Activated CD4-positive, alpha-beta T cell treated with anti-CD3 and anti-CD28 coated beads for 36 hours (primary cell): ENCODE measurements around the gene SPACA7. TPM values are rescaled to one million over a fixed set of nuclear protein-coding genes. Genes with fewer than 3 reads are reported as not detected.

Experiments
- ATAC-seq: fragments of 200-7000 bp; cut with Tn5 transposase; one replicate; pipeline ENCODE4 v1.10.0; 2021; ENCODE audit warnings: mild to moderate bottlenecking, moderate library complexity
- CTCF ChIA-PET: fragments of 350-600 bp; sonication (Branson Sonifier 250); formaldehyde crosslinking; loops from one replicate; lab custom pipeline; 2021; ENCODE audit warnings: antibody characterized with exemption; lab: Charles Lee
- POLR2A ChIA-PET: fragments of 350-600 bp; sonication (Branson Sonifier 250); formaldehyde crosslinking; loops from one replicate; lab custom pipeline; 2021; ENCODE audit warnings: antibody characterized with exemption, inconsistent platforms; lab: Charles Lee
- DNase-seq: peaks from one replicate; pipeline ENCODE4 v3.0.0-alpha.2; 2020
- H3K27ac Mint-ChIP-seq: one replicate; pipeline ENCODE4 v1.8.0; 2021; ENCODE audit warnings: mixed read lengths
- H3K27me3 Mint-ChIP-seq: one replicate; pipeline ENCODE4 v1.8.0; 2021; ENCODE audit warnings: mixed read lengths
- H3K36me3 Mint-ChIP-seq: one replicate; pipeline ENCODE4 v1.8.0; 2021; ENCODE audit warnings: low read depth, mixed read lengths
- H3K4me1 Mint-ChIP-seq: one replicate; pipeline ENCODE4 v1.8.0; 2021; ENCODE audit warnings: mixed read lengths
- H3K4me3 Mint-ChIP-seq: one replicate; pipeline ENCODE4 v1.8.0; 2021; ENCODE audit warnings: mild to moderate bottlenecking, moderate library complexity, mixed read lengths
- H3K9me3 Mint-ChIP-seq: one replicate; pipeline ENCODE4 v1.8.0; 2021; ENCODE audit warnings: low read depth, mixed read lengths
- intact Hi-C, 2 experiments: fragments of 100-400 bp; cut with DNase I in 1 of 2; cut with micrococcal nuclease in 1 of 2; formaldehyde crosslinking; loops; one replicate each; pipeline versions ENCODE4 v1.14.2 to v1.15.1; 2022 to 2024; cut with DNase I, micrococcal nuclease
- total RNA-seq, 2 experiments: library from RNA; stranded (reverse); gene quantifications; one replicate each; pipeline ENCODE4 v1.2.3, GENCODE V29; 2021

SPACA7 gene
- total RNA-seq, 2 experiments from 2014 or later: not detected

GRCh38 chr13:112457485-112457884 is 81.3 kb downstream of the SPACA7 start:
- peaks cover 8% of the 10 kb centered on the region for H3K9me3 Mint-ChIP-seq
- CTCF ChIA-PET: interaction anchor here (0.8 kb wide), 1 partner anchor 591 kb away, joined by 3 read pairs; no protein-coding TSS in a partner anchor
- H3K36me3 Mint-ChIP-seq: no peaks in the 10 kb centered on the region
- H3K4me1 Mint-ChIP-seq: no peaks in the 10 kb centered on the region
- intact Hi-C loops: no loop called here
- POLR2A ChIA-PET: no interaction called here
- no peak for DNase-seq
- ATAC-seq: no peak
- H3K4me3 Mint-ChIP-seq: no peak overlapping the region
- no peak overlapping the region for H3K27ac Mint-ChIP-seq
- H3K27me3 Mint-ChIP-seq: peaks cover 7% of the 10 kb centered on the region

DNA sequence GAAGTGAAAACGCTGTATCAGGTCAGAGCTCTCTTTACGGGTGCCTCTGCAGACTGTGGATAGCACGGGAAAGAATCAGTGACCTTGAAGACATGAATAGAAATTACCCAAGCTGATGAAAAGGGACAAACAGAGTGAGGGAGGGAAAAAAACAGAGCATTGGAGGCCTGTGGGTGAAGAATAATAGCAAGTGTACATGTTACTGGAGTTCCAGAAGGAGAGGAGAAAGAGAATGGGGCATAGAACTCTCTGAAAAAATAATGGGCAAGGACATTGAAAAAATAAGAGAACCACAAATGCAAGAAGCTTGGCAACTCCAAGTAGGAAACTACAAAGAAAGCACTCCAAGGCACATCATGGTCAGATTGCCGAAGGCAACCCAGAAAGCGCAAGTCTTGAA is 86.3 kb downstream of the SPACA7 start:
- no peaks in the 10 kb centered on the region for H3K36me3 Mint-ChIP-seq
- no peak overlapping the region for H3K4me3 Mint-ChIP-seq
- H3K9me3 Mint-ChIP-seq: peaks cover 10% of the 10 kb centered on the region
- no peak for ATAC-seq
- no peak overlapping the region for H3K27ac Mint-ChIP-seq
- ChIA-PET CTCF (no interaction called here), POLR2A (interaction anchor here (0.6 kb wide), 1 partner anchor 19 kb away, joined by 3 read pairs; no protein-coding TSS in a partner anchor)
- no peaks in the 10 kb centered on the region for H3K4me1 Mint-ChIP-seq
- H3K27me3 Mint-ChIP-seq: peaks cover 9% of the 10 kb centered on the region
- intact Hi-C loops: no loop called here
- DNase-seq: no peak

DNA sequence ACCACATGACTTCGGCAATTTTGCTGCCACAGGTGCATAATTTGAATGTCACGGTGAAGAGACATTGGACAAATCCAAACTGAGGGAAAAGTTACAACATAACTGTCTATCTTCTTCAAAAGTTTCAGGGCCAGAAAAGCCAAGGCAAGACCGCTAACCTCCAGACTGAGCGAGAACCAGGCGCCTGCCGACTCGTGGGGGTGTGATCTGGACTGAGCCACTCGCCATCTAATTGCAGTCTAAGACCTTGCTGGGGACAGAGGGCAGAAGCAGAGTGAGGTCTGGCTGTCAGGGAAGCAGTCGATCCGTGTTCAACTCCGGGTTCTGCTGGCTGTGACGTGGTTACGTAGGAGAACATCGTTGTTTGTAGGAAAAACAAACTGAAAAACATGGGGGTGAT is 88.6 kb downstream of the SPACA7 start:
- intact Hi-C loops: no loop called here
- ChIA-PET CTCF (interaction anchor here (1.2 kb wide), 1 partner anchor 1036 kb away, joined by 3 read pairs; no protein-coding TSS in a partner anchor), POLR2A (no interaction called here)
- Mint-ChIP-seq H3K4me1 (no peaks in the 10 kb centered on the region), H3K27me3 (peaks cover 7% of the 10 kb centered on the region), H3K27ac (no peak overlapping the region), H3K9me3 (peaks cover 8% of the 10 kb centered on the region), H3K4me3 (no peak overlapping the region), H3K36me3 (no peaks in the 10 kb centered on the region)
- ATAC-seq (no peak), DNase-seq (no peak)

- POLR2A ChIA-PET: no interaction called here
Observed at GRCh38 chr13:112465251-112466131, 89.3 kb downstream of the SPACA7 start.

GRCh38 chr13:112466132-112467058 is 90.2 kb downstream of the SPACA7 start:
- intact Hi-C loops: no loop called here
- H3K9me3 Mint-ChIP-seq: peaks cover 2% of the 10 kb centered on the region
- H3K4me1 Mint-ChIP-seq: no peaks in the 10 kb centered on the region
- H3K27ac Mint-ChIP-seq: no peak overlapping the region
- ChIA-PET CTCF (no interaction called here), POLR2A (no interaction called here)
- H3K27me3 Mint-ChIP-seq: peaks cover 2% of the 10 kb centered on the region
- no peak for DNase-seq
- ATAC-seq: no peak
- H3K4me3 Mint-ChIP-seq: no peak overlapping the region
- H3K36me3 Mint-ChIP-seq: peaks cover 3% of the 10 kb centered on the region

More at GRCh38 chr13:112465251-112466131, 89.3 kb downstream of the SPACA7 start:
- Mint-ChIP-seq H3K4me1 (no peaks in the 10 kb centered on the region), H3K4me3 (no peak overlapping the region), H3K9me3 (peaks cover 2% of the 10 kb centered on the region), H3K27ac (no peak overlapping the region), H3K36me3 (no peaks in the 10 kb centered on the region), H3K27me3 (peaks cover 2% of the 10 kb centered on the region)
- DNase-seq (no peak), ATAC-seq (no peak)
- intact Hi-C loops: no loop called here
- CTCF ChIA-PET: interaction anchor here (1.2 kb wide), 1 partner anchor 1036 kb away, joined by 3 read pairs; no protein-coding TSS in a partner anchor

- intact Hi-C loops: no loop called here
- H3K36me3 Mint-ChIP-seq: peaks cover 3% of the 10 kb centered on the region
- POLR2A ChIA-PET: no interaction called here
- no peak overlapping the region for H3K4me3 Mint-ChIP-seq
- CTCF ChIA-PET: no interaction called here
- no peak overlapping the region for H3K27ac Mint-ChIP-seq
- ATAC-seq (no peak), DNase-seq (no peak)
- peaks cover 2% of the 10 kb centered on the region for H3K27me3 Mint-ChIP-seq
- peaks cover 2% of the 10 kb centered on the region for H3K9me3 Mint-ChIP-seq
- H3K4me1 Mint-ChIP-seq: no peaks in the 10 kb centered on the region
Observed at GRCh38 chr13:112467236-112467635, 91.1 kb downstream of the SPACA7 start.

GRCh38 chr13:112468069-112468468 is 91.9 kb downstream of the SPACA7 start:
- Mint-ChIP-seq H3K27me3 (peaks cover 2% of the 10 kb centered on the region), H3K27ac (no peak overlapping the region), H3K9me3 (no peaks in the 10 kb centered on the region), H3K4me3 (no peak overlapping the region), H3K4me1 (no peaks in the 10 kb centered on the region), H3K36me3 (peaks cover 3% of the 10 kb centered on the region)
- intact Hi-C loops: no loop called here
- no peak for DNase-seq
- POLR2A ChIA-PET: no interaction called here
- CTCF ChIA-PET: no interaction called here
- no peak for ATAC-seq

GRCh38 chr13:112469071-112469745 is 93.1 kb downstream of the SPACA7 start:
- Mint-ChIP-seq H3K36me3 (peaks cover 3% of the 10 kb centered on the region), H3K27me3 (no peaks in the 10 kb centered on the region), H3K9me3 (no peaks in the 10 kb centered on the region), H3K4me3 (no peak overlapping the region), H3K27ac (no peak overlapping the region), H3K4me1 (no peaks in the 10 kb centered on the region)
- ATAC-seq: no peak
- DNase-seq: no peak
- intact Hi-C loops: no loop called here
- POLR2A ChIA-PET: no interaction called here
- CTCF ChIA-PET: interaction anchor here (1.9 kb wide), 1 partner anchor 26 kb away, joined by 5 read pairs; no protein-coding TSS in a partner anchor

DNA sequence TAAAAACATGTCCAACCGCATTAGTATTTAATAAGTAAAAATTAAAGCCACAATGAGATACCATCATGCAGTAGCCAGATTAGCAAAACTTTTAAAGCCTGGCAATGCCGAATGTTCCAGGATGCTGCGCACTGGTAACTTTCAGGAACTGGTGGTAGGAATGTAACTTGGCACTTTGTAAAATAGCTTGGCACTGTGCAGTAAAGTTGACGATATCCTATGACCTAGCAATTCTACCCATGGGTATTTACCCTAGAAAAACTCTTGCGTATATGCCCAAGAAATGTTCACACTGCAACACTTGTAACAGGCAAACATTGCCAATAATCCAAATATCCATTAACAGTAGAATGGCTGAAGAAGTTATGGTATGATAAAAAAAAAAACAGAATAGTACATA is 97.7 kb downstream of the SPACA7 start:
- ChIA-PET POLR2A (no interaction called here), CTCF (interaction anchor here (1.3 kb wide), 1 partner anchor 133 kb away, joined by 3 read pairs; no protein-coding TSS in a partner anchor)
- no peak for DNase-seq
- no peak for ATAC-seq
- Mint-ChIP-seq H3K27me3 (no peaks in the 10 kb centered on the region), H3K36me3 (peaks cover 3% of the 10 kb centered on the region), H3K4me1 (no peaks in the 10 kb centered on the region), H3K9me3 (no peaks in the 10 kb centered on the region), H3K27ac (no peak overlapping the region), H3K4me3 (no peak overlapping the region)
- intact Hi-C loops: no loop called here

GRCh38 chr13:112474869-112475268 is 98.7 kb downstream of the SPACA7 start:
- Mint-ChIP-seq H3K36me3 (peaks cover 3% of the 10 kb centered on the region), H3K27ac (no peak overlapping the region), H3K9me3 (no peaks in the 10 kb centered on the region), H3K4me1 (no peaks in the 10 kb centered on the region), H3K4me3 (no peak overlapping the region), H3K27me3 (no peaks in the 10 kb centered on the region)
- CTCF ChIA-PET: interaction anchor here (1.3 kb wide), 1 partner anchor 132 kb away, joined by 3 read pairs; no protein-coding TSS in a partner anchor
- DNase-seq (no peak), ATAC-seq (no peak)
- POLR2A ChIA-PET: no interaction called here
- intact Hi-C loops: no loop called here

- ATAC-seq: no peak
- Mint-ChIP-seq H3K27me3 (no peaks in the 10 kb centered on the region), H3K4me1 (no peaks in the 10 kb centered on the region), H3K36me3 (peaks cover 3% of the 10 kb centered on the region), H3K4me3 (no peak overlapping the region), H3K9me3 (no peaks in the 10 kb centered on the region), H3K27ac (no peak overlapping the region)
- POLR2A ChIA-PET: no interaction called here
- intact Hi-C loops: no loop called here
- CTCF ChIA-PET: no interaction called here
- DNase-seq: no peak
Observed at GRCh38 chr13:112475889-112476288, 99.7 kb downstream of the SPACA7 start.
